ENCODE data around the gene UFL1. TPM values are rescaled to one million over a fixed set of nuclear protein-coding genes. Genes with fewer than 3 reads are reported as not detected.

The UFL1 gene
- polyA plus RNA-seq, 1 donor from 2014 or later: 20.6 TPM

- no peak overlapping the region for H3K9ac ChIP-seq (ENCODE audit: low read length)
- H3K27ac ChIP-seq (ENCODE audit: low read length): no peak overlapping the region
- H3K9me2 ChIP-seq (ENCODE audit: insufficient read depth, low read length): no peaks in the 10 kb centered on the region
- no peak overlapping the region for H2AFZ ChIP-seq (ENCODE audit: low read depth, low read length)
- H3K36me3 ChIP-seq (ENCODE audit: insufficient read depth, low read length): no peaks in the 10 kb centered on the region
- no peak overlapping the region for H3K4me2 ChIP-seq (ENCODE audit: low read length)
- H3K27me3 ChIP-seq (ENCODE audit: insufficient read depth, low read depth, low read length): no peaks in the 10 kb centered on the region
- H3K9me3 ChIP-seq (ENCODE audit: low read length): no peaks in the 10 kb centered on the region
- H3F3A ChIP-seq (ENCODE audit: insufficient read depth, low read length, poor library complexity, severe bottlenecking): no peaks in the 10 kb centered on the region
- no peak overlapping the region for H3K4me3 ChIP-seq (ENCODE audit: low read length)
- H3K79me2 ChIP-seq (replicated peaks; ENCODE audit: insufficient read depth, low read length): no peaks in the 10 kb centered on the region
- H4K20me1 ChIP-seq (ENCODE audit: insufficient read depth): no peaks in the 10 kb centered on the region
- TF ChIP-seq SMC3 (conservative IDR thresholded peaks at IDR 0.05; ENCODE audit: poor library complexity) (no peak), MXI1 (conservative IDR thresholded peaks at IDR 0.05; ENCODE audit: poor library complexity, severe bottlenecking) (no peak), REST (IDR thresholded peaks at IDR 0.05; ENCODE audit: borderline replicate concordance) (no peak), CTCF (IDR thresholded peaks at IDR 0.05; ENCODE audit: poor library complexity, severe bottlenecking) (no peak), POLR2AphosphoS5 (IDR thresholded peaks at IDR 0.05) (no peak), EZH2 (IDR thresholded peaks at IDR 0.05; ENCODE audit: borderline replicate concordance, insufficient read depth, low read length, poor library complexity, severe bottlenecking) (no peak), TAF1 (IDR thresholded peaks at IDR 0.05; ENCODE audit: low read depth) (no peak), EP300 (conservative IDR thresholded peaks at IDR 0.05; ENCODE audit: poor library complexity, severe bottlenecking) (no peak), RAD21 (conservative IDR thresholded peaks at IDR 0.05) (no peak)
These were observed 18.7 kb upstream of the UFL1 start for GRCh38 chr6:96502915-96503314.

GRCh38 chr6:96505363-96505762, 16.2 kb upstream of the UFL1 start:
- Histone ChIP-seq H3K36me3 (ENCODE audit: insufficient read depth, low read length) (no peaks in the 10 kb centered on the region), H3K9me3 (ENCODE audit: low read length) (no peaks in the 10 kb centered on the region), H3F3A (ENCODE audit: insufficient read depth, low read length, poor library complexity, severe bottlenecking) (no peaks in the 10 kb centered on the region), H3K4me3 (ENCODE audit: low read length) (no peak overlapping the region), H2AFZ (ENCODE audit: low read depth, low read length) (no peak overlapping the region), H3K27ac (ENCODE audit: low read length) (no peak overlapping the region), H3K9ac (ENCODE audit: low read length) (no peak overlapping the region), H4K20me1 (ENCODE audit: insufficient read depth) (no peaks in the 10 kb centered on the region), H3K4me2 (ENCODE audit: low read length) (no peak overlapping the region), H3K27me3 (ENCODE audit: insufficient read depth, low read depth, low read length) (no peaks in the 10 kb centered on the region), H3K79me2 (replicated peaks; ENCODE audit: insufficient read depth, low read length) (no peaks in the 10 kb centered on the region), H3K9me2 (ENCODE audit: insufficient read depth, low read length) (no peaks in the 10 kb centered on the region)
- TF ChIP-seq POLR2AphosphoS5 (IDR thresholded peaks at IDR 0.05): no peak
- TF ChIP-seq REST (IDR thresholded peaks at IDR 0.05; ENCODE audit: borderline replicate concordance): no peak
- TF ChIP-seq MXI1 (conservative IDR thresholded peaks at IDR 0.05; ENCODE audit: poor library complexity, severe bottlenecking): no peak
- no peak for TF ChIP-seq CTCF (IDR thresholded peaks at IDR 0.05; ENCODE audit: poor library complexity, severe bottlenecking)
- TF ChIP-seq TAF1 (IDR thresholded peaks at IDR 0.05; ENCODE audit: low read depth): no peak
- TF ChIP-seq RAD21 (conservative IDR thresholded peaks at IDR 0.05): no peak
- no peak for TF ChIP-seq SMC3 (conservative IDR thresholded peaks at IDR 0.05; ENCODE audit: poor library complexity)
- no peak for TF ChIP-seq EP300 (conservative IDR thresholded peaks at IDR 0.05; ENCODE audit: poor library complexity, severe bottlenecking)
- TF ChIP-seq EZH2 (IDR thresholded peaks at IDR 0.05; ENCODE audit: borderline replicate concordance, insufficient read depth, low read length, poor library complexity, severe bottlenecking): no peak
